ENCODE results near the gene GNLY.
A peak's percentile ranks its signal among the peaks of the same experiment; 100 is the strongest.

The GNLY gene

DNA sequence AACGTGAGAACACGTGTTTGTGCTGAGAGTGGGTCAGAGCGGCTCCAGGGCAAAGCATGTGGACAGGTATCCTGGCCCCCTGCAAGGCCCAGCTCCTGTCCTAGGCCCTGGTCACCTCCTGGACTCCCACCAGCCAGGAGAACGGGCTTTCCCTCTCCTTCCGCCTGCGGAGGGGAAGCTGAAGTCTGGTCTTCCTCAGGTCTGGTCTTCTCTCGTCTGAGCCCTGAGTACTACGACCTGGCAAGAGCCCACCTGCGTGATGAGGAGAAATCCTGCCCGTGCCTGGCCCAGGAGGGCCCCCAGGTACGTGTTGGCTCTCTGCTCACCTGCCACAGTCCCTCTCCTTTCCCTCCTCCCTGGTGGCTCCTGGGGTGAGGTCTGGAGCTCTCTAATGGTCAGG lies 963 bp downstream of the GNLY start:
- H3K36me3 ChIP-seq, result no peaks in the 10 kb centered on the region
- intact Hi-C loops (cut with DNase I; ENCODE audit: low total_unique reads), result no loop called here
- no peak for TF ChIP-seq CTCF (IDR thresholded peaks at IDR 0.05)
- no peak overlapping the region for H3K4me3 ChIP-seq
- no peaks in the 10 kb centered on the region for H3K4me1 ChIP-seq
- H3K27ac ChIP-seq, result no peak overlapping the region
- DNase-seq, result peak in 1 of 2 donors; percentile 57
- peaks cover 0 to 16% of the 10 kb centered on the region in 2 donors for H3K27me3 ChIP-seq
- no peaks in the 10 kb centered on the region for H3K9me3 ChIP-seq

DNA sequence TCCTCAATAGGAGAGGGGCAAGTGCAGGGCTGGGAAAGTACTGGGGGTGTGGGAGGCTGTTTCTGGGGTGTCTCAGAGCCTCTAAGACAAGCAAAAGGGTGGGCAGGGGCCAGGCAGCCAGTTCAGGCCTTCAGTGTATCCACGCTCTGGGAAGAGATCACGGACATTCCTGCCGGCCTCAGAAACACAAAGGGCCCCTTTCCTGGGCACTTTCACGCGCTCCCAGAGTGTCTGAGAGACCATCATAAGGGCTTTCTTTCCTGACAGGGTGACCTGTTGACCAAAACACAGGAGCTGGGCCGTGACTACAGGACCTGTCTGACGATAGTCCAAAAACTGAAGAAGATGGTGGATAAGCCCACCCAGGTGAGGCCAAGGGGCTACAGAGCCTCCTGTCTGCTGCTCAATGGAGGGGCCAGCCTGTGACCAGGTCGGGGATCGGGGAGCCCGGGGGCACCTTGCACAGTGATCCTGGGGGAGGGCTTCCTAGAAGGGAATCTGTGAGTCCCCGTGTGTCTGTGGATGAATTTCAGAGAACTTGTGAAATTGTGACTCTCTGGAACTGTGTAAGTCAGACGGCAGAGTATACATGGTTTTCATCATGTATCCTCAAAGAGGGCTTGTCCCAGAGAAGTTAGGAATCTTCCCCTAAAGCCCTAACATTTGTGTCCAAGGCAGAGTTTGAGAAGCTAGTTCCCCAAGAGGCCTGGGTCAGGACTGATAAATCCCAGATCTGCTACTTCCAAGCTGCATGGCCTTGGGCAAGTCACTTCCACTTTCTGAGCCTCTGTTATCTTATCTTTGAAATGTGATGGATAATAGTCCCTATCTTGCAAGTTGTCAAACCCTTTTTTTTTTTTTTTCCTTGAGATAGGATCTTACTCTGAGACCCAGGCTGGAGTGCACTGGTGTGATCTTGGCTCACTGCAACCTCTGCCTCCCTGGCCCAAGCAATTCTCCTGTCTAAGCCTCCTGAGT lies 1.8 kb downstream of the GNLY start:
- no peaks in the 10 kb centered on the region for H3K4me1 ChIP-seq
- no peak overlapping the region for H3K27ac ChIP-seq
- H3K9me3 ChIP-seq, result no peaks in the 10 kb centered on the region
- peaks cover 0 to 16% of the 10 kb centered on the region in 2 donors for H3K27me3 ChIP-seq
- no peaks in the 10 kb centered on the region for H3K36me3 ChIP-seq
- intact Hi-C loops (cut with DNase I; ENCODE audit: low total_unique reads), result no loop called here
- TF ChIP-seq CTCF (IDR thresholded peaks at IDR 0.05), result no peak
- peak in 1 of 2 donors; percentile 50 for DNase-seq
- no peak overlapping the region for H3K4me3 ChIP-seq

GRCh38 chr2:85697096-85697495 lies 2.9 kb downstream of the GNLY start:
- intact Hi-C loops (cut with DNase I; ENCODE audit: low total_unique reads), result no loop called here

DNA sequence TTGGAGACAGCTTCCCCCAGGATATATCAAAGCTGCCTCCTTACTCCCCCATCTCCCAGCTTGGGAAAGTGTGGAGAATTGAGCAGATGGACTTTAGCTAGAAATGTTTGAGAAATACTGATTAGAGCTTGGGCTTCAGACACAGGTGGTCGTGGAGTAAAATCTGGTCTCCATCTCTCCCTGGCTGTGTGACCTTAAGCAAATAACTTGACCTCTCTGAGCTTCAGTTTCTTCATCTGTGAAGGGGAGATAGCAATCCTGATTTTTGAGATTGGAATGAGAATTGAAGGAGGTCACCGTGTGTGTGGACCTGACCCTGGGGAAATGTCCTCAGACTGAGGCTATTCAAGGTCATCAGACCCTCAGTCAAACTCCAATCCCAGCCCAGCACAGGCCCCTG lies 3.6 kb downstream of the GNLY start:
- no peaks in the 10 kb centered on the region for H3K9me3 ChIP-seq
- no peaks in the 10 kb centered on the region for H3K4me1 ChIP-seq
- DNase-seq, result no peak
- peaks cover 0 to 16% of the 10 kb centered on the region in 2 donors for H3K27me3 ChIP-seq
- H3K4me3 ChIP-seq, result no peak overlapping the region
- intact Hi-C loops (cut with DNase I; ENCODE audit: low total_unique reads), result no loop called here
- H3K36me3 ChIP-seq, result no peaks in the 10 kb centered on the region
- H3K27ac ChIP-seq, result no peak overlapping the region
- TF ChIP-seq CTCF (IDR thresholded peaks at IDR 0.05), result no peak

More at GRCh38 chr2:85697096-85697495, 2.9 kb downstream of the GNLY start:
- peaks cover 0 to 16% of the 10 kb centered on the region in 2 donors for H3K27me3 ChIP-seq
- TF ChIP-seq CTCF (IDR thresholded peaks at IDR 0.05), result no peak
- H3K9me3 ChIP-seq, result no peaks in the 10 kb centered on the region
- no peaks in the 10 kb centered on the region for H3K4me1 ChIP-seq
- no peaks in the 10 kb centered on the region for H3K36me3 ChIP-seq
- H3K4me3 ChIP-seq, result no peak overlapping the region
- no peak overlapping the region for H3K27ac ChIP-seq
- peak in 1 of 2 donors; percentile 47 for DNase-seq

GRCh38 chr2:85698184-85698879 lies 4.2 kb downstream of the GNLY start:
- no peaks in the 10 kb centered on the region for H3K36me3 ChIP-seq
- no peak overlapping the region for H3K27ac ChIP-seq
- no peak overlapping the region for H3K4me3 ChIP-seq
- H3K9me3 ChIP-seq, result no peaks in the 10 kb centered on the region
- peak in 1 of 2 donors; percentile 54 for DNase-seq
- peaks cover 0 to 16% of the 10 kb centered on the region in 2 donors for H3K27me3 ChIP-seq
- H3K4me1 ChIP-seq, result no peaks in the 10 kb centered on the region
- no peak for TF ChIP-seq CTCF (IDR thresholded peaks at IDR 0.05)
- intact Hi-C loops (cut with DNase I; ENCODE audit: low total_unique reads), result no loop called here
